ENCODE data around the gene NPTN.
"Not testable (repeated sequence)": the region's sequence is repeated elsewhere in the genome, so short reads cannot be mapped to it uniquely, and the experiment has no call there.

The NPTN gene

GRCh38 chr15:73584699-73585420 lies 48.3 kb downstream of the NPTN start:
- no peak for DNase-seq (ENCODE audit: low read depth)
- TF ChIP-seq CTCF (IDR thresholded peaks at IDR 0.05; ENCODE audit: low read depth, low read length, missing control alignments), result no peak
- H3K4me3 ChIP-seq (ENCODE audit: low read depth, low read length), result no peak overlapping the region

- TF ChIP-seq CTCF (IDR thresholded peaks at IDR 0.05; ENCODE audit: low read depth, low read length, missing control alignments), result no peak
- no peak for DNase-seq (ENCODE audit: low read depth)
- H3K4me3 ChIP-seq (ENCODE audit: low read depth, low read length), result no peak overlapping the region
These were observed 49.6 kb downstream of the NPTN start for GRCh38 chr15:73583544-73583943.

GRCh38 chr15:73582851-73583379 lies 50.3 kb downstream of the NPTN start:
- DNase-seq (ENCODE audit: low read depth), result no peak
- no peak for TF ChIP-seq CTCF (IDR thresholded peaks at IDR 0.05; ENCODE audit: low read depth, low read length, missing control alignments)

GRCh38 chr15:73578026-73578425 lies 55.2 kb downstream of the NPTN start:
- TF ChIP-seq CTCF (IDR thresholded peaks at IDR 0.05; ENCODE audit: low read depth, low read length, missing control alignments), result no peak
- DNase-seq (ENCODE audit: low read depth), result no peak

More at GRCh38 chr15:73582851-73583379, 50.3 kb downstream of the NPTN start:
- no peak overlapping the region for H3K4me3 ChIP-seq (ENCODE audit: low read depth, low read length)

GRCh38 chr15:73577593-73577992 lies 55.6 kb downstream of the NPTN start:
- DNase-seq (ENCODE audit: low read depth); H3K4me3 ChIP-seq (ENCODE audit: low read depth, low read length): not testable (repeated sequence)

More at GRCh38 chr15:73578026-73578425, 55.2 kb downstream of the NPTN start:
- H3K4me3 ChIP-seq (ENCODE audit: low read depth, low read length), result no peak overlapping the region

GRCh38 chr15:73575636-73576247 lies 57.4 kb downstream of the NPTN start:
- H3K4me3 ChIP-seq (ENCODE audit: low read depth, low read length), result no peak overlapping the region
- TF ChIP-seq CTCF (IDR thresholded peaks at IDR 0.05; ENCODE audit: low read depth, low read length, missing control alignments), result no peak
- DNase-seq (ENCODE audit: low read depth), result no peak

GRCh38 chr15:73573572-73573971 lies 59.6 kb downstream of the NPTN start:
- no peak for TF ChIP-seq CTCF (IDR thresholded peaks at IDR 0.05; ENCODE audit: low read depth, low read length, missing control alignments)
- no peak for DNase-seq (ENCODE audit: low read depth)
- H3K4me3 ChIP-seq (ENCODE audit: low read depth, low read length), result no peak overlapping the region
